ENCODE data around the gene ZNF827. TPM values are rescaled to one million over a fixed set of nuclear protein-coding genes. Genes with fewer than 3 reads are reported as not detected.

Gene ZNF827
- total and polyA plus RNA-seq, 9 of the 15 experiments (the other 6 are each of a cell fraction or from before 2014, with no cell fraction given), result 0.07 to 0.40 TPM; not detected in 7

- TF ChIP-seq, protein P1, sequence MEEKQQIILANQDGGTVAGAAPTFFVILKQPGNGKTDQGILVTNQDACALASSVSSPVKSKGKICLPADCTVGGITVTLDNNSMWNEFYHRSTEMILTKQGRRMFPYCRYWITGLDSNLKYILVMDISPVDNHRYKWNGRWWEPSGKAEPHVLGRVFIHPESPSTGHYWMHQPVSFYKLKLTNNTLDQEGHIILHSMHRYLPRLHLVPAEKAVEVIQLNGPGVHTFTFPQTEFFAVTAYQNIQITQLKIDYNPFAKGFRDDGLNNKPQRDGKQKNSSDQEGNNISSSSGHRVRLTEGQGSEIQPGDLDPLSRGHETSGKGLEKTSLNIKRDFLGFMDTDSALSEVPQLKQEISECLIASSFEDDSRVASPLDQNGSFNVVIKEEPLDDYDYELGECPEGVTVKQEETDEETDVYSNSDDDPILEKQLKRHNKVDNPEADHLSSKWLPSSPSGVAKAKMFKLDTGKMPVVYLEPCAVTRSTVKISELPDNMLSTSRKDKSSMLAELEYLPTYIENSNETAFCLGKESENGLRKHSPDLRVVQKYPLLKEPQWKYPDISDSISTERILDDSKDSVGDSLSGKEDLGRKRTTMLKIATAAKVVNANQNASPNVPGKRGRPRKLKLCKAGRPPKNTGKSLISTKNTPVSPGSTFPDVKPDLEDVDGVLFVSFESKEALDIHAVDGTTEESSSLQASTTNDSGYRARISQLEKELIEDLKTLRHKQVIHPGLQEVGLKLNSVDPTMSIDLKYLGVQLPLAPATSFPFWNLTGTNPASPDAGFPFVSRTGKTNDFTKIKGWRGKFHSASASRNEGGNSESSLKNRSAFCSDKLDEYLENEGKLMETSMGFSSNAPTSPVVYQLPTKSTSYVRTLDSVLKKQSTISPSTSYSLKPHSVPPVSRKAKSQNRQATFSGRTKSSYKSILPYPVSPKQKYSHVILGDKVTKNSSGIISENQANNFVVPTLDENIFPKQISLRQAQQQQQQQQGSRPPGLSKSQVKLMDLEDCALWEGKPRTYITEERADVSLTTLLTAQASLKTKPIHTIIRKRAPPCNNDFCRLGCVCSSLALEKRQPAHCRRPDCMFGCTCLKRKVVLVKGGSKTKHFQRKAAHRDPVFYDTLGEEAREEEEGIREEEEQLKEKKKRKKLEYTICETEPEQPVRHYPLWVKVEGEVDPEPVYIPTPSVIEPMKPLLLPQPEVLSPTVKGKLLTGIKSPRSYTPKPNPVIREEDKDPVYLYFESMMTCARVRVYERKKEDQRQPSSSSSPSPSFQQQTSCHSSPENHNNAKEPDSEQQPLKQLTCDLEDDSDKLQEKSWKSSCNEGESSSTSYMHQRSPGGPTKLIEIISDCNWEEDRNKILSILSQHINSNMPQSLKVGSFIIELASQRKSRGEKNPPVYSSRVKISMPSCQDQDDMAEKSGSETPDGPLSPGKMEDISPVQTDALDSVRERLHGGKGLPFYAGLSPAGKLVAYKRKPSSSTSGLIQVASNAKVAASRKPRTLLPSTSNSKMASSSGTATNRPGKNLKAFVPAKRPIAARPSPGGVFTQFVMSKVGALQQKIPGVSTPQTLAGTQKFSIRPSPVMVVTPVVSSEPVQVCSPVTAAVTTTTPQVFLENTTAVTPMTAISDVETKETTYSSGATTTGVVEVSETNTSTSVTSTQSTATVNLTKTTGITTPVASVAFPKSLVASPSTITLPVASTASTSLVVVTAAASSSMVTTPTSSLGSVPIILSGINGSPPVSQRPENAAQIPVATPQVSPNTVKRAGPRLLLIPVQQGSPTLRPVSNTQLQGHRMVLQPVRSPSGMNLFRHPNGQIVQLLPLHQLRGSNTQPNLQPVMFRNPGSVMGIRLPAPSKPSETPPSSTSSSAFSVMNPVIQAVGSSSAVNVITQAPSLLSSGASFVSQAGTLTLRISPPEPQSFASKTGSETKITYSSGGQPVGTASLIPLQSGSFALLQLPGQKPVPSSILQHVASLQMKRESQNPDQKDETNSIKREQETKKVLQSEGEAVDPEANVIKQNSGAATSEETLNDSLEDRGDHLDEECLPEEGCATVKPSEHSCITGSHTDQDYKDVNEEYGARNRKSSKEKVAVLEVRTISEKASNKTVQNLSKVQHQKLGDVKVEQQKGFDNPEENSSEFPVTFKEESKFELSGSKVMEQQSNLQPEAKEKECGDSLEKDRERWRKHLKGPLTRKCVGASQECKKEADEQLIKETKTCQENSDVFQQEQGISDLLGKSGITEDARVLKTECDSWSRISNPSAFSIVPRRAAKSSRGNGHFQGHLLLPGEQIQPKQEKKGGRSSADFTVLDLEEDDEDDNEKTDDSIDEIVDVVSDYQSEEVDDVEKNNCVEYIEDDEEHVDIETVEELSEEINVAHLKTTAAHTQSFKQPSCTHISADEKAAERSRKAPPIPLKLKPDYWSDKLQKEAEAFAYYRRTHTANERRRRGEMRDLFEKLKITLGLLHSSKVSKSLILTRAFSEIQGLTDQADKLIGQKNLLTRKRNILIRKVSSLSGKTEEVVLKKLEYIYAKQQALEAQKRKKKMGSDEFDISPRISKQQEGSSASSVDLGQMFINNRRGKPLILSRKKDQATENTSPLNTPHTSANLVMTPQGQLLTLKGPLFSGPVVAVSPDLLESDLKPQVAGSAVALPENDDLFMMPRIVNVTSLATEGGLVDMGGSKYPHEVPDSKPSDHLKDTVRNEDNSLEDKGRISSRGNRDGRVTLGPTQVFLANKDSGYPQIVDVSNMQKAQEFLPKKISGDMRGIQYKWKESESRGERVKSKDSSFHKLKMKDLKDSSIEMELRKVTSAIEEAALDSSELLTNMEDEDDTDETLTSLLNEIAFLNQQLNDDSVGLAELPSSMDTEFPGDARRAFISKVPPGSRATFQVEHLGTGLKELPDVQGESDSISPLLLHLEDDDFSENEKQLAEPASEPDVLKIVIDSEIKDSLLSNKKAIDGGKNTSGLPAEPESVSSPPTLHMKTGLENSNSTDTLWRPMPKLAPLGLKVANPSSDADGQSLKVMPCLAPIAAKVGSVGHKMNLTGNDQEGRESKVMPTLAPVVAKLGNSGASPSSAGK (IDR thresholded peaks at IDR 0.05), result no peak
- TF ChIP-seq POLR2H (tag; IDR thresholded peaks at IDR 0.05; ENCODE audit: low read depth), result no peak
- no peak for TF ChIP-seq HDAC3 (IDR thresholded peaks at IDR 0.05; ENCODE audit: borderline replicate concordance, partially characterized antibody)
- no peak for TF ChIP-seq ETS1 (conservative IDR thresholded peaks at IDR 0.05; ENCODE audit: control insufficient read depth, low read depth, low read length)
- TF ChIP-seq, protein P2, sequence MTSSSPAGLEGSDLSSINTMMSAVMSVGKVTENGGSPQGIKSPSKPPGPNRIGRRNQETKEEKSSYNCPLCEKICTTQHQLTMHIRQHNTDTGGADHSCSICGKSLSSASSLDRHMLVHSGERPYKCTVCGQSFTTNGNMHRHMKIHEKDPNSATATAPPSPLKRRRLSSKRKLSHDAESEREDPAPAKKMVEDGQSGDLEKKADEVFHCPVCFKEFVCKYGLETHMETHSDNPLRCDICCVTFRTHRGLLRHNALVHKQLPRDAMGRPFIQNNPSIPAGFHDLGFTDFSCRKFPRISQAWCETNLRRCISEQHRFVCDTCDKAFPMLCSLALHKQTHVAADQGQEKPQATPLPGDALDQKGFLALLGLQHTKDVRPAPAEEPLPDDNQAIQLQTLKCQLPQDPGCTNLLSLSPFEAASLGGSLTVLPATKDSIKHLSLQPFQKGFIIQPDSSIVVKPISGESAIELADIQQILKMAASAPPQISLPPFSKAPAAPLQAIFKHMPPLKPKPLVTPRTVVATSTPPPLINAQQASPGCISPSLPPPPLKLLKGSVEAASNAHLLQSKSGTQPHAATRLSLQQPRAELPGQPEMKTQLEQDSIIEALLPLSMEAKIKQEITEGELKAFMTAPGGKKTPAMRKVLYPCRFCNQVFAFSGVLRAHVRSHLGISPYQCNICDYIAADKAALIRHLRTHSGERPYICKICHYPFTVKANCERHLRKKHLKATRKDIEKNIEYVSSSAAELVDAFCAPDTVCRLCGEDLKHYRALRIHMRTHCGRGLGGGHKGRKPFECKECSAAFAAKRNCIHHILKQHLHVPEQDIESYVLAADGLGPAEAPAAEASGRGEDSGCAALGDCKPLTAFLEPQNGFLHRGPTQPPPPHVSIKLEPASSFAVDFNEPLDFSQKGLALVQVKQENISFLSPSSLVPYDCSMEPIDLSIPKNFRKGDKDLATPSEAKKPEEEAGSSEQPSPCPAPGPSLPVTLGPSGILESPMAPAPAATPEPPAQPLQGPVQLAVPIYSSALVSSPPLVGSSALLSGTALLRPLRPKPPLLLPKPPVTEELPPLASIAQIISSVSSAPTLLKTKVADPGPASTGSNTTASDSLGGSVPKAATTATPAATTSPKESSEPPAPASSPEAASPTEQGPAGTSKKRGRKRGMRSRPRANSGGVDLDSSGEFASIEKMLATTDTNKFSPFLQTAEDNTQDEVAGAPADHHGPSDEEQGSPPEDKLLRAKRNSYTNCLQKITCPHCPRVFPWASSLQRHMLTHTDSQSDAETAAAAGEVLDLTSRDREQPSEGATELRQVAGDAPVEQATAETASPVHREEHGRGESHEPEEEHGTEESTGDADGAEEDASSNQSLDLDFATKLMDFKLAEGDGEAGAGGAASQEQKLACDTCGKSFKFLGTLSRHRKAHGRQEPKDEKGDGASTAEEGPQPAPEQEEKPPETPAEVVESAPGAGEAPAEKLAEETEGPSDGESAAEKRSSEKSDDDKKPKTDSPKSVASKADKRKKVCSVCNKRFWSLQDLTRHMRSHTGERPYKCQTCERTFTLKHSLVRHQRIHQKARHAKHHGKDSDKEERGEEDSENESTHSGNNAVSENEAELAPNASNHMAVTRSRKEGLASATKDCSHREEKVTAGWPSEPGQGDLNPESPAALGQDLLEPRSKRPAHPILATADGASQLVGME (CRISPR knock-in tag; IDR thresholded peaks at IDR 0.05), result no peak
- TF ChIP-seq MCM3 (IDR thresholded peaks at IDR 0.05), result no peak
- no peak for TF ChIP-seq HMGXB4 (CRISPR knock-in tag; IDR thresholded peaks at IDR 0.05)
Measured at GRCh38 chr4:145786261-145786660, 152.4 kb downstream of the ZNF827 start (continued).

All from K562 (cell line).